ENCODE data around the gene TGIF1. TPM values are rescaled to one million over a fixed set of nuclear protein-coding genes. Genes with fewer than 3 reads are reported as not detected.
A peak's percentile ranks its signal among the peaks of the same experiment; 100 is the strongest.

TGIF1 gene
- total and polyA plus RNA-seq, 10 of the 15 experiments (the other 5 are each of a cell fraction or from before 2014, with no cell fraction given), result 1.8 to 8.5 (median 6.4) TPM

DNA sequence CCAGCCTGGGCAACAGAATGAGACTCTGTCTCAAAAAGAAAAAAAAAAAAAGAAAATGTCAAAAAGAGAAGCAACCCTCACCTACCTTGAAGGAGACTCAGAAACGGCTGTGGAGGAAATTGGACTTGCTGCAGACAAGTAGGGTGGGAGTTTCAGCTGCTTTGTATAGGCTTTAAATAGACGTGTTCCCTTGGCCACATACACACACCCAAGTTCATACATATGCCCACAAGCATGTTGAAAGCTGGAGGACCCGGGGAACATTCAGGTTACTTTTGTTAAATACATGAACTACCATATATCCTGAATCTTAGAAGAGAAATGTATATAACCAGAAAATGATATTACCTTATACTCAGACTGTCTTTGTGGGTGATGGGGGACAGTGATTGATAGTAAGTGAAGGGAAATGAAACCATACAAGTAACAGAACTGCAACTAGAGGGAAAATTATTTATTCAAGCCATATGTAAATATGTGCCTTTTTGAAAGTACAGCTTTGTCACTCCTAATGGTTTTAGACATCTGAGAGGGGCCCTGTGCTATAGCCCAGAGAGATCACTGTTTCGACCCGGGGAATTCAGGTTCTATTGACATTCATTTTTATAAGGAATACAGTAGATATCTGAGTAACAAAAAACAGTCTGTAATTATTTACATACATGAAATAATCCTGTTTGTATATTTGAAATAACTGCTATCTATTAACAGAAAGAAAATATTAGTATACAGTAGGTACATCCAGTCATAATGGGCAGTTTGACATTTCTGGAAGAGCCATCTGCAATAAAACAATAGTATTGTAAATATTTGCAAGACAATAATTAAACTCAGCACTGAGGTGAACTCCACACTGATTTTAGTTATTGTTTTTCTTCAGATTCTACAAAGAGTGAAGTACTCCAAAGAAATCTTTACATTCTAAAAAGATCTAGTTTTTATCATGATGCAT lies 48.0 kb upstream of the TGIF1 start (continued):
- TF ChIP-seq, protein P1, sequence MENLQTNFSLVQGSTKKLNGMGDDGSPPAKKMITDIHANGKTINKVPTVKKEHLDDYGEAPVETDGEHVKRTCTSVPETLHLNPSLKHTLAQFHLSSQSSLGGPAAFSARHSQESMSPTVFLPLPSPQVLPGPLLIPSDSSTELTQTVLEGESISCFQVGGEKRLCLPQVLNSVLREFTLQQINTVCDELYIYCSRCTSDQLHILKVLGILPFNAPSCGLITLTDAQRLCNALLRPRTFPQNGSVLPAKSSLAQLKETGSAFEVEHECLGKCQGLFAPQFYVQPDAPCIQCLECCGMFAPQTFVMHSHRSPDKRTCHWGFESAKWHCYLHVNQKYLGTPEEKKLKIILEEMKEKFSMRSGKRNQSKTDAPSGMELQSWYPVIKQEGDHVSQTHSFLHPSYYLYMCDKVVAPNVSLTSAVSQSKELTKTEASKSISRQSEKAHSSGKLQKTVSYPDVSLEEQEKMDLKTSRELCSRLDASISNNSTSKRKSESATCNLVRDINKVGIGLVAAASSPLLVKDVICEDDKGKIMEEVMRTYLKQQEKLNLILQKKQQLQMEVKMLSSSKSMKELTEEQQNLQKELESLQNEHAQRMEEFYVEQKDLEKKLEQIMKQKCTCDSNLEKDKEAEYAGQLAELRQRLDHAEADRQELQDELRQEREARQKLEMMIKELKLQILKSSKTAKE (IDR thresholded peaks at IDR 0.05; ENCODE audit: low read depth, poor library complexity, severe bottlenecking), result peak; percentile 31
- TF ChIP-seq NR2F1 (conservative IDR thresholded peaks at IDR 0.05) (0 out of 2 replicates have a peak, but pooled peaks have one; percentile 21), RELA (IDR thresholded peaks at IDR 0.05; ENCODE audit: borderline replicate concordance, partially characterized antibody) (no peak), IKZF2 (IDR thresholded peaks at IDR 0.05) (peak; percentile 26 to 32; a peak in 1 of 4 replicates)
- TF ChIP-seq, protein P2, sequence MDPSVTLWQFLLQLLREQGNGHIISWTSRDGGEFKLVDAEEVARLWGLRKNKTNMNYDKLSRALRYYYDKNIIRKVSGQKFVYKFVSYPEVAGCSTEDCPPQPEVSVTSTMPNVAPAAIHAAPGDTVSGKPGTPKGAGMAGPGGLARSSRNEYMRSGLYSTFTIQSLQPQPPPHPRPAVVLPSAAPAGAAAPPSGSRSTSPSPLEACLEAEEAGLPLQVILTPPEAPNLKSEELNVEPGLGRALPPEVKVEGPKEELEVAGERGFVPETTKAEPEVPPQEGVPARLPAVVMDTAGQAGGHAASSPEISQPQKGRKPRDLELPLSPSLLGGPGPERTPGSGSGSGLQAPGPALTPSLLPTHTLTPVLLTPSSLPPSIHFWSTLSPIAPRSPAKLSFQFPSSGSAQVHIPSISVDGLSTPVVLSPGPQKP (IDR thresholded peaks at IDR 0.05; ENCODE audit: low read depth, low read length), result no peak

DNA sequence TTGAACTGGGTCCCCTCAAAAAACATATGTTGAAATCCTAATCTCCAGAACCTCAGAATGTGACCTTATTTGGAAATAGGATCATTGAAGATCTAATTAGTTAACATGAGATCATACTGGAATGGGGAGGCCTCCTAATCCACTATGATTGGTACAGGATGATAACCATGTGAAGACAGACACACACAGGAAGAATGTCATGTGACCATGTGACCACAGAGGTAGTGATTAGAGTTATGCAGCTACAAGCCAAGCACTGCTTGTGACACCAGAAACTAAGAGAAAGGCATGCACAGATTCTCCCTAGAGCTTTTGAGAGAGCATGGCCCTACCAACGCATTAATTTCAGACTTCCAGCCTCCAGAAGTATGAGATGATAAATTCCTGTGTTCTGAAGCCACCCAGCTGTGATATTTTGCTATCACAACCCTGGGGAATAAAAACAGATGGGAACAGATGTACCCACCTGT lies 47.0 kb upstream of the TGIF1 start:
- BruUV-seq (replicated peaks), result no TSS peak
- intact Hi-C loops (cut with micrococcal nuclease; ENCODE audit: unreplicated experiment) (loop anchor here (5.0 kb wide), 2 partner anchors 44 to 184 kb away; no protein-coding TSS in a partner anchor), in situ Hi-C loops (cut with MboI) (no loop called here)
- H3K36me3 ChIP-seq (ENCODE audit: control insufficient read depth in 2 of 2, insufficient read depth in 2 of 2, low read length in 1 of 2), result no peaks in the 10 kb centered on the region
- peaks cover 36% of the 10 kb centered on the region for H3K4me1 ChIP-seq (ENCODE audit: control insufficient read depth, insufficient read depth, low read length)
- H4K20me1 ChIP-seq (ENCODE audit: control insufficient read depth, insufficient read depth), result no peaks in the 10 kb centered on the region
- peaks cover 2% of the 10 kb centered on the region; the same call in 2 of the 3 replicates for H3K9me3 ChIP-seq (replicated peaks; ENCODE audit: control insufficient read depth, insufficient read depth, low read length)
- SMC1A ChIA-PET (ENCODE audit: uncharacterized antibody, unreplicated experiment), result interaction anchor here (0.7 to 1.1 kb wide), 4 partner anchors 17 to 97 kb away, joined by 3 read pairs; no protein-coding TSS in a partner anchor
- WGBS (ENCODE audit: insufficient coverage, insufficient replicate concordance, low lambda C conversion rate, missing lambda C conversion rate), result 0% methylated on average over 1 of the region's 1 CpG
- CTCF ChIA-PET, result interaction anchor here (1.4 kb wide), 1 partner anchor 183 kb away, joined by 5 read pairs; no protein-coding TSS in a partner anchor
- no peak overlapping the region for H3K27ac ChIP-seq (ENCODE audit: control insufficient read depth, insufficient read depth)
- RAD21 ChIA-PET (ENCODE audit: unreplicated experiment), result interaction anchor here (1.2 to 1.4 kb wide), 2 partner anchors 45 to 52 kb away, joined by 3 read pairs; no protein-coding TSS in a partner anchor
- H3K9ac ChIP-seq (ENCODE audit: control insufficient read depth, insufficient read depth, low read length), result no peak overlapping the region
- DNase-seq (ENCODE audit: low read depth, low spot score), result no peak
- no peak overlapping the region for H3K4me2 ChIP-seq (ENCODE audit: control insufficient read depth, insufficient read depth)
- ATAC-seq, result peak; percentile 42
- no peak overlapping the region for H2AFZ ChIP-seq (ENCODE audit: control insufficient read depth, low read depth, low read length)
- no peak overlapping the region for H3K4me3 ChIP-seq
- no peaks in the 10 kb centered on the region for H3K79me2 ChIP-seq (ENCODE audit: control insufficient read depth, insufficient read depth, low read length)
- no peak for FAIRE-seq
- H3K27me3 ChIP-seq (replicated peaks in 1 of 2; ENCODE audit: control insufficient read depth in 2 of 2, insufficient read depth in 2 of 2, low read length in 1 of 2), result no peaks in the 10 kb centered on the region
- POLR2A ChIA-PET, result interaction anchor here (0.6 kb wide), 1 partner anchor 78 kb away, joined by 3 read pairs; no protein-coding TSS in a partner anchor
- TF ChIP-seq EZH2 (IDR thresholded peaks at IDR 0.05; ENCODE audit: borderline replicate concordance, control insufficient read depth, low read depth, low read length) (no peak), FOS (IDR thresholded peaks at IDR 0.05; ENCODE audit: borderline replicate concordance, extremely low read depth, insufficient read length) (no peak), ZNF207 (IDR thresholded peaks at IDR 0.05; ENCODE audit: borderline replicate concordance) (no peak)
- TF ChIP-seq, protein P3, sequence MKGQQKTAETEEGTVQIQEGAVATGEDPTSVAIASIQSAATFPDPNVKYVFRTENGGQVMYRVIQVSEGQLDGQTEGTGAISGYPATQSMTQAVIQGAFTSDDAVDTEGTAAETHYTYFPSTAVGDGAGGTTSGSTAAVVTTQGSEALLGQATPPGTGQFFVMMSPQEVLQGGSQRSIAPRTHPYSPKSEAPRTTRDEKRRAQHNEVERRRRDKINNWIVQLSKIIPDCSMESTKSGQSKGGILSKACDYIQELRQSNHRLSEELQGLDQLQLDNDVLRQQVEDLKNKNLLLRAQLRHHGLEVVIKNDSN (IDR thresholded peaks at IDR 0.05; ENCODE audit: borderline replicate concordance, extremely low read length, insufficient read depth, low read depth, low read length), result peak; percentile 34
- TF ChIP-seq, protein P4, sequence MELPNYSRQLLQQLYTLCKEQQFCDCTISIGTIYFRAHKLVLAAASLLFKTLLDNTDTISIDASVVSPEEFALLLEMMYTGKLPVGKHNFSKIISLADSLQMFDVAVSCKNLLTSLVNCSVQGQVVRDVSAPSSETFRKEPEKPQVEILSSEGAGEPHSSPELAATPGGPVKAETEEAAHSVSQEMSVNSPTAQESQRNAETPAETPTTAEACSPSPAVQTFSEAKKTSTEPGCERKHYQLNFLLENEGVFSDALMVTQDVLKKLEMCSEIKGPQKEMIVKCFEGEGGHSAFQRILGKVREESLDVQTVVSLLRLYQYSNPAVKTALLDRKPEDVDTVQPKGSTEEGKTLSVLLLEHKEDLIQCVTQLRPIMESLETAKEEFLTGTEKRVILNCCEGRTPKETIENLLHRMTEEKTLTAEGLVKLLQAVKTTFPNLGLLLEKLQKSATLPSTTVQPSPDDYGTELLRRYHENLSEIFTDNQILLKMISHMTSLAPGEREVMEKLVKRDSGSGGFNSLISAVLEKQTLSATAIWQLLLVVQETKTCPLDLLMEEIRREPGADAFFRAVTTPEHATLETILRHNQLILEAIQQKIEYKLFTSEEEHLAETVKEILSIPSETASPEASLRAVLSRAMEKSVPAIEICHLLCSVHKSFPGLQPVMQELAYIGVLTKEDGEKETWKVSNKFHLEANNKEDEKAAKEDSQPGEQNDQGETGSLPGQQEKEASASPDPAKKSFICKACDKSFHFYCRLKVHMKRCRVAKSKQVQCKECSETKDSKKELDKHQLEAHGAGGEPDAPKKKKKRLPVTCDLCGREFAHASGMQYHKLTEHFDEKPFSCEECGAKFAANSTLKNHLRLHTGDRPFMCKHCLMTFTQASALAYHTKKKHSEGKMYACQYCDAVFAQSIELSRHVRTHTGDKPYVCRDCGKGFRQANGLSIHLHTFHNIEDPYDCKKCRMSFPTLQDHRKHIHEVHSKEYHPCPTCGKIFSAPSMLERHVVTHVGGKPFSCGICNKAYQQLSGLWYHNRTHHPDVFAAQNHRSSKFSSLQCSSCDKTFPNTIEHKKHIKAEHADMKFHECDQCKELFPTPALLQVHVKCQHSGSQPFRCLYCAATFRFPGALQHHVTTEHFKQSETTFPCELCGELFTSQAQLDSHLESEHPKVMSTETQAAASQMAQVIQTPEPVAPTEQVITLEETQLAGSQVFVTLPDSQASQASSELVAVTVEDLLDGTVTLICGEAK (IDR thresholded peaks at IDR 0.05; ENCODE audit: borderline replicate concordance), result no peak

Measured in GM12878 (cell line).